Activated T-helper 17 cell treated with anti-CD3 and anti-CD28 coated beads, Interleukin-2, amount 50 U/mL, for 72 hours (primary cell): ENCODE results near the gene FBRSL1. TPM values are rescaled to one million over a fixed set of nuclear protein-coding genes. Genes with fewer than 3 reads are reported as not detected.
A peak's percentile ranks its signal among the peaks of the same experiment; 100 is the strongest.

Experiments
- ATAC-seq: fragments of 150-1000 bp; cut with Tn5 transposase; replicated peaks from 2 replicates; pipeline ENCODE4 v1.10.0; 2021; ENCODE audit warnings: mild to moderate bottlenecking, moderate library complexity
- H3K27ac Mint-ChIP-seq: one replicate; pipeline ENCODE4 v1.8.0; 2022; ENCODE audit warnings: mixed read lengths
- H3K27me3 Mint-ChIP-seq: one replicate; pipeline ENCODE4 v1.8.0; 2022; ENCODE audit warnings: mixed read lengths
- H3K36me3 Mint-ChIP-seq: one replicate; pipeline ENCODE4 v1.8.0; 2022; ENCODE audit warnings: low read depth, mild to moderate bottlenecking, mixed read lengths
- H3K4me1 Mint-ChIP-seq: one replicate; pipeline ENCODE4 v1.8.0; 2022; ENCODE audit warnings: mixed read lengths
- H3K4me3 Mint-ChIP-seq: one replicate; pipeline ENCODE4 v1.8.0; 2022; ENCODE audit warnings: mild to moderate bottlenecking, mixed read lengths
- H3K9me3 Mint-ChIP-seq: one replicate; pipeline ENCODE4 v1.8.0; 2022; ENCODE audit warnings: mixed read lengths
- total RNA-seq, 2 donors: library from RNA; stranded (reverse); gene quantifications; one replicate each; pipeline ENCODE4 v1.2.3, GENCODE V29; 2022

Gene FBRSL1
- total RNA-seq, 2 donors from 2014 or later: 34.7 to 38.7 TPM

DNA sequence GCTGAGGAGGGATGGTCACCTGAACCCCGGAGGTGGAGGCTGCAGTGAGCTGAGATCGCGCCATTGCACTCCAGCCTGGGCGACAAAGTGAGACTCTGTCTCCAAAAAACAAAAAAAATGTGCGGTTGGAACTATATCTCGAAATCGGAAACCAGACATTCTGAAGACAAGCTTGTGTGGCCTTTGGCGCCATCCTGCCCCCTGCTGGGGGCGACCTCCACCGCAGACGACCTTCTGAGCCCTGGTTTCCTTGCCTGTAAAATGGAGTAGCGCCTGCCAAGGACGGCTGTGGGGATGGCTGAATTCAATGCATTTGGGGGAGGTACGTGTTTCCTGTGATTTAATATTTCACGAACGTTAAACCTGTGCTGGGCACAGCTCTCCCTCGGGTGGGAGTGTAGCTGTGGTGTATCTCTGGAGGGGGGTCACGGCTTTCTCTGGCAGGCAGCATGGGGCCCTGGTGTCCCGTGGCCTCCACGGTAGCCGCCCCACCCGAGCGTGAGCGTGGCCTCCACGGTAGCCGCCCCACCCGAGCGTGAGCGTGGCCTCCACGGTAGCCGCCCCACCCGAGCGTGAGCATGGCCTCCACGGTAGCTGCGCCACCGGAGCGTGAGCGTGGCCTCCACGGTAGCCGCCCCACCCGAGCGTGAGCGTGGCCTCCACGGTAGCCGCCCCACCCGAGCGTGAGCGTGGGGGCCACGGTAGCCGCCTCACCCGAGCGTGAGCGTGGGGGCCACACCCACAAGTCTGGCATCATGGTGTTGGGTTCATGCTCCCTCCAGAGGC, 65.1 kb downstream of the FBRSL1 start:
- Mint-ChIP-seq H3K4me3 (no peak overlapping the region), H3K27me3 (no peaks in the 10 kb centered on the region), H3K27ac (no peak overlapping the region), H3K36me3 (no peaks in the 10 kb centered on the region), H3K9me3 (no peaks in the 10 kb centered on the region), H3K4me1 (no peaks in the 10 kb centered on the region)
- no peak for ATAC-seq

DNA sequence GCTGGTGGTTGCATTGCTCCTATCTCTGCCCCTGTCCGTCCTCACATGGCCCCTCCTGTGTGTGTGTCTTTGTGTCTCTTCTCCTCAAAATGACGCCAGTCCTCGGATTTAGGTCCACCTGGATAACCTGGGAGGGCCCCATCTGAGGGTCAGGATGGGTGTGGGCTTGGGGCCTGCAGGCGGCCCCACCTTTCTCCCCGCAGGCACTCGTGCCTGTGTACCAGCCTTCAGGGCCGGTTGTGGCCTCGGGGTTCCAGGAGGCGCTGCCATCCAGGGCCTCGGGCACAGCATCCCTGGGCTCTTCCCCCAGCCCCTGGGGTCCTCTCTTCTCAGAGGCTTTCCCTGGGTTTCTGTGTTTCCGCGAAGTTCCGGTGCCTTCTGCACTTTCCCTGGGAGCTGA, 65.7 kb downstream of the FBRSL1 start:
- no peaks in the 10 kb centered on the region for H3K9me3 Mint-ChIP-seq
- no peak for ATAC-seq
- no peaks in the 10 kb centered on the region for H3K36me3 Mint-ChIP-seq
- H3K4me3 Mint-ChIP-seq: no peak overlapping the region
- no peaks in the 10 kb centered on the region for H3K4me1 Mint-ChIP-seq
- no peak overlapping the region for H3K27ac Mint-ChIP-seq
- H3K27me3 Mint-ChIP-seq: no peaks in the 10 kb centered on the region

DNA sequence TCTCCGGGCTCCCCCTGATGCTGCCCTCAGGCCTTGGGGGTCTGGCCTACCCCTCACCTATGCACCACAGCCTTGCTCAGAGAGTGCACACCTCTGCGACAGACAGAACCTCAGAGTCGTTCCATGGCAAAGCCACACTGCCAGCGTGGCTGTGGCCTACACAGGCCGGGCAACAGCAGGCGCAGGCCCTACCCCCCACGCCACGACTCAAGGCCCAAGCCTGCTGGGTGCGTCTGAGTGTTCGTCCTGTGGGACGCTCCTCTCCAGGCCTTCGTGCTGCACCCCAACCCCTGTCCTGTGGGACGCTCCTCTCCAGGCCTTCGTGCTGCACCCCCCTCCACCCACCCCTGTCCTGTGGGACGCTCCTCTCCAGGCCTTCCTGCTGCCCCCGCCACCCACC, 66.3 kb downstream of the FBRSL1 start:
- H3K27me3 Mint-ChIP-seq: no peaks in the 10 kb centered on the region
- no peak overlapping the region for H3K4me3 Mint-ChIP-seq
- H3K36me3 Mint-ChIP-seq: no peaks in the 10 kb centered on the region
- H3K27ac Mint-ChIP-seq: no peak overlapping the region
- H3K4me1 Mint-ChIP-seq: no peaks in the 10 kb centered on the region
- H3K9me3 Mint-ChIP-seq: no peaks in the 10 kb centered on the region
- no peak for ATAC-seq

DNA sequence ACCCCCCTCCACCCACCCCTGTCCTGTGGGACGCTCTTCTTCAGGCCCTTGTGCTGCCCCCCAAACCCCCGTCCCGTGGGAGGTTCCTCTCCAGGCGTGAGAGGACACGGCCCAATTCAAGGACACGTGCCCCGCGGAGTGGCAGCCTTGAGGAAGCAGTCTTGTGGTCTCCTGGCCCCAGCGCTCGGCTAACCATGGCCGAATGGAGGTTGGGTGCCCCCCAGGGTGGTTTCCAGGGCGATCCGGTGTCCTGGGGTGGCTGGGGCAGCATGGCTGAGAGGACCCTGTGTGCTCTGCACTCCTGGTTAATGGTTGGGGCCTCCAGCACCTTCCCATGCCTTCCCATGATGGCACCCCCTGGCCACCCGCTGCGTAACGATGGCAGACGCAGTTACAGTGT, 66.8 kb downstream of the FBRSL1 start:
- Mint-ChIP-seq H3K4me1 (no peaks in the 10 kb centered on the region), H3K9me3 (no peaks in the 10 kb centered on the region), H3K4me3 (no peak overlapping the region), H3K27ac (no peak overlapping the region), H3K27me3 (no peaks in the 10 kb centered on the region), H3K36me3 (no peaks in the 10 kb centered on the region)
- no peak for ATAC-seq

DNA sequence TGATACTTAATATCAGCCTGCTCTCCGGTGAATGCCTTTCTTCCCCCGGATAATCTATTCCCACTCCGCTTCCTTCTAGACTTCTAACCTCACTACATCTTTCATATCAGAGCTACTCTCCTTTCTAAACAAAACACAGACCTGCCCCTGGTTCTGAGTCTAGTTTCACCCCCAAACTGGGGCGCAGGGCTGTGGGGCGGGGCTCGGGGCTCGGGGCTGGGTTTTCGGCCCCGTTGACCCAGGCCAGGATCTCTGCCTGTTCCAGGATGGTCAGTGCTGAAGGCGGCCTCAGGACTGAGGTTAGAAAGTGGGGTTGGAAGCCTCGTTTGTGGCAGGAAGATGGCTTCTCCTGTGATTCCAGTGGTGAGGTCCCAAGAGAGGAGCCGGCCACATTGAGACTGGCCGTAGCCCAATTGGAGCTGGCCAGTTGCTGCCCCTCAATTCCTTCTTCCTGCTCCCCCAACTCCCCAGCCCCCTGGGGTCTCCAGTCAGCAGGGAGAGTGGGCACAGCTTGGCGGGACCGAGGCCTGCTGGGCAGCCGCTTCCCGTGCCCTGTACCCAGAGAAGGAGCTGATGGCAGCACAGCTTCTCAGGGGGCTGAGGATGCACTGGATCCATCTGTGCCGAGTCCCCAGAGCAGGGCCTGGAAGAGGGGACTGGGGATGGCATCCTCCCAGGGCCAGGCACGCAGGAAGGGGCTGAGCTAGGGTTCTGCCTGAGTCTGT, 67.5 kb downstream of the FBRSL1 start:
- no peaks in the 10 kb centered on the region for H3K36me3 Mint-ChIP-seq
- H3K9me3 Mint-ChIP-seq: no peaks in the 10 kb centered on the region
- no peak overlapping the region for H3K27ac Mint-ChIP-seq
- no peak overlapping the region for H3K4me3 Mint-ChIP-seq
- H3K4me1 Mint-ChIP-seq: no peaks in the 10 kb centered on the region
- no peak for ATAC-seq
- H3K27me3 Mint-ChIP-seq: no peaks in the 10 kb centered on the region

DNA sequence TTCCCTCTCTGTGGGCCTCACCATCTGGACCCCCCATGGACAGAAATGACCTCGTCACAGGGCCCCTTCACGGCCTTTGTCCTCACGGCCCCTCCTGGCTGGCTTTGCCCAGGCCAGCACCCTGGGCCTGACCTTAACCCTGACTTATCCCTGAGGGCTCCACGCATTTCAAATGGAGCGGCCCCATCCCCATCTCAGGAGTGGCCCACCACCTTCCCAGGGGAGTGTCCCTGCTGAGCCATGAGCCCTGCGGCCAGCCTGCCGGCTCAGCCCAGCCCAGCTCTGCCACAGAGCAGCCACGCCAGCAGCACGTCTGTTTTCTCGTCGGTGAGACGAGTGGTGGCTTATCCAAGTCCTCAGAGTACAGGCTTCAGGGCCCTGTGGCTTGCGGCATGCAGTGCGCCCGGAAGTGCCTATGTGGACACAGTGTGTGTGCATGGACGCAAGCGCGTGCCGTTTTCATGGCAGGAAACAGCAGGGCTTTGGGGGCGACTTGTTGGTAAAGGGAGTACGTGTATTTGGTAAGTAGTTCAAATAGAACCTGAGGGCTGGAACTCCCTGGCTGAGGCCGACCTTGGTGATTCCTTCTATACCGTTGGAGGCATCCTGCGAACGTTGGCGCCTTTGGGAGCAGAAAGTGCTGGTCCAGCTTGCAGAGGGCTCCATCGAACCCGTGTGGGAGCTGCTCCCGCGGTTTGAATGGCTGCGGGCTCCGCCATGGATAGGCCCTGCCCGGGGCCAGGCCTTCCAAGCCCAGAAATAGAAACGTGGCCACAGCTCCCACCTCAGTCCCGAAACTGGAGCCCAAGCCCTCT, 68.3 kb downstream of the FBRSL1 start:
- H3K27ac Mint-ChIP-seq: no peak overlapping the region
- no peaks in the 10 kb centered on the region for H3K36me3 Mint-ChIP-seq
- no peaks in the 10 kb centered on the region for H3K27me3 Mint-ChIP-seq
- H3K9me3 Mint-ChIP-seq: no peaks in the 10 kb centered on the region
- no peak for ATAC-seq
- H3K4me1 Mint-ChIP-seq: no peaks in the 10 kb centered on the region
- peak overlapping the region; percentile 55 for H3K4me3 Mint-ChIP-seq

DNA sequence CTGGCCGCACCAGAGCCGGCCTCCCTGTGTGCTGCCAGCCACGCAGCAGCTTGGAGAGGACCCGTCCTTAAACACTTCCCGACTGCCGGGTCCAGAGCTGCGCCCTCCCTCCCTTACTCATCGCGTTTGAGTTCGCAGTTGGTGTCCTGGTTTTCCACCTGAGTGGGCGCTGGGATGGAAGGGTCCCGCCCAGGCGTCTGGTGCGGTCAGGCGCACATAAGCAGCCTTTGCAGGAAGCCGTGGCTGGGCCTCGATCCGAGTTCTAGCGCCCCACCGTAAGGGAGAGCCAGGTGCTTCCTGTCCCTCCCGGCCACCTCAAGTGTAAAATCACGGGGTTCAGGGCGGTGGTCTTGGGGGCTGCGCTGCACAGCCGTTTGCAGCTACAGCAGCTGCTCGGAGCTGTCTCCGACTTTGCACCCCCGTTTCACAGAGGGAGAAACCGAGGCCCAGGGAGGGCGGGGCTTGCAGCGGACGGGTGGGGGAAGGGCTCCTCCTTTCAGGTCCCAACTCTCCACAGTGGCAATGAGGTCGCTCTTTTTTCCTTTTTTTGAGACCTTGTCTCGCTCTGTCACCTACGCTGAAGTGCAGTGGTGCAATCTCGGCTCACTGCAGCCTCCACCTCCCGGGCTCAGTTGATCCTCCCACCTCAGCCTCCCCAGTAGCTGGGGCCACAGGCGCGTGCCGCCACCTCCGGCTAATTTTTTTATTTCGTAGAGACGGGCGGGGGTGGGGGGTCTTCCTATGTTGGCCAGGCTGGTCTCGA, 69.1 kb downstream of the FBRSL1 start:
- no peaks in the 10 kb centered on the region for H3K9me3 Mint-ChIP-seq
- no peaks in the 10 kb centered on the region for H3K4me1 Mint-ChIP-seq
- no peak for ATAC-seq
- no peaks in the 10 kb centered on the region for H3K27me3 Mint-ChIP-seq
- no peak overlapping the region for H3K27ac Mint-ChIP-seq
- no peaks in the 10 kb centered on the region for H3K36me3 Mint-ChIP-seq
- peak overlapping the region; percentile 55 for H3K4me3 Mint-ChIP-seq

DNA sequence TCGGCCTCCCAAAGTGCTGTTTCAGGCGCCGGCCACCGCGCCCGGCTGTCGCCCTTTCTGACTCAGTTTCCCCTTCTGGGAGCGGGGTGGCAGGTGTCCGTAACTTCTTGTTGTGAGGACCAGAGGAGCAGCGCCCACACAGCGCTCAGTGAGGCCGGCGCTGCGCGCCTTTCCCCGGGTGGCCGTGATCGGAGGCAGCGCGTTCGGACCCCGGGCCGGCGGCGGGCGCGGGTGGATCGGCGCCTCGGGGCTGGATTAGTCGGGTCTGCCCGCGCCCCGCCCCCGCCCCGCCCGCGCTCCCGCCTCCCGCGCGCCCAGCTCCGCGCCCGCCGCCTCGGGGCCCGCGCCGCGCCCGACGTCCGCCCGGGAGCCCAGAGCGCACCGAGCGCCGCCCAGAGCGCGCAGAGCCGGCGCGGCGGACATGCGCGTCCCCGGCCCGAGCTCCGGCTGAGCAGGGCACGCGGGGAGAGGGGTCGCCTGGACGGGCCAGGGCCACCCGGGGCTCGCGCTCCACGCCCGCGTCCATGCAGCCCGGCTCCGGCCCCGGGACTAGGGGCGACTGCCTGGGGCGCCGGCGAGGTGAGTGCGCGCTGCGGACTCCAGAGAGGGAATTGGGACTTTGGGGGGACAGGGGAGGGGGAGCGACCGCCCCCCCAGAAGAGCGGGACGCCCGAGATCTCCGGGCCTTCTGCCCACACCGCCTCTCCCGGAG, 69.9 kb downstream of the FBRSL1 start:
- ATAC-seq: peak; percentile 57
- H3K9me3 Mint-ChIP-seq: no peaks in the 10 kb centered on the region

DNA sequence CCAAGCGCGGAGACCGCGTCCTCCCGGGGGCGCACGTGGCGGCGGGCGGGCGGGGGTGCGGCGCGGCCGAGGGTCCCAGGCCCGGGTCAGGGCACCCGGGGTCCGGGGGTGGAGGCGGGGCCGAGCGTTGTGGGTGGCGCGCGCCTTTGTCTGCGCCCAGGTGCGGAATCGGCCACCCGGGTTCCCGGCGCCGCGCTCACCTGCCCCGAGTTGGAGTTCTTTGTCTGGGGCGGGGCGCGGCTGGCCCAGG, 70.3 kb downstream of the FBRSL1 start:
- Mint-ChIP-seq H3K9me3 (no peaks in the 10 kb centered on the region), H3K27me3 (no peaks in the 10 kb centered on the region), H3K36me3 (no peaks in the 10 kb centered on the region), H3K4me3 (no peak overlapping the region), H3K4me1 (no peaks in the 10 kb centered on the region), H3K27ac (no peak overlapping the region)
- peak; percentile 46 for ATAC-seq

More for the DNA sequence above, 69.9 kb downstream of the FBRSL1 start:
- H3K27ac Mint-ChIP-seq: no peak overlapping the region
- no peaks in the 10 kb centered on the region for H3K36me3 Mint-ChIP-seq
- no peaks in the 10 kb centered on the region for H3K4me1 Mint-ChIP-seq
- H3K4me3 Mint-ChIP-seq: peak overlapping the region; percentile 55
- H3K27me3 Mint-ChIP-seq: no peaks in the 10 kb centered on the region

DNA sequence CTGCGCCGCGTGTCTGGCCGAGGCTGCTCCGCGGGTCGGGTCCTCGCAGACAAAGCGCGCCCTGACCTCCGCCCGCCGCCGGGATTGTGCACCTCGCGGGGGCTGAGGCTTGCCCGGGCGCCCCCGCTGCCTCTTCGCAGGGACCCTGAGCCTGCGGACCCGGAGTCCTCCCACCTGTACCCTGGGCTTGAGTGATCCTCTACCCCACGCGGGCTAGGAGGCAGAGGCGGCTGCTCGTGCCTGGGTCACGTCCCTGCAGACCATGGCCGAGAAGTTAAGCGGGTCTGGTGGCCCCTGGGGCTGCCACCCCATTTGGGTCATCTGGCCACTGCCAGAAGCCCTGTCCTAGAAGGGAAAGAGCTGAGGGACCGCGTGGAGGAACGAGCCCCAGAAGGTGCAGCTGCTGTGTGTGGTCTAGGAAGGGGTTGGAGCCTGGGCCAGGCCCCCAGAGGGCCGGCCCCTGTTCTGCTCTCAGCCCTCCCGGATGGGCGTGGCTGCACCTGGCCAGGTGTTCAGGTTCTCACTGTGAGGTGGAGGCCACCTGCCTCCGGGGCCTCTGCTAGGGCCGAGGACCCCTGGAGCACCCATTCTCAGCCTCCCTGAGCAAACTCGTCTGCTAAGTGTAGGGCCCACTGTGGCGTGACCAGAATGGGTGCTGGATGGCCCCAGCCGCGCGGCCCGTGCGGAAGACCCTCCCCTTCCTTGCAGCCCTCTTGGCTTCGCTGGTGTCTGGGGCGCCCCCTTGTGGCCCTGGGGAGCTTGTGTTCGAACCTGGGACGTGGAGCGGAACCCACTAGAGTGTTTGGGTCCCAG, 70.9 kb downstream of the FBRSL1 start:
- Mint-ChIP-seq H3K36me3 (no peaks in the 10 kb centered on the region), H3K27ac (no peak overlapping the region), H3K27me3 (no peaks in the 10 kb centered on the region), H3K9me3 (no peaks in the 10 kb centered on the region), H3K4me1 (no peaks in the 10 kb centered on the region), H3K4me3 (peak overlapping the region; percentile 44)
- peak; percentile 59 for ATAC-seq

Other genes with a start within 250 kb of the FBRSL1 start
- gene GALNT9, start 160.6 kb upstream of the FBRSL1 start, total RNA-seq: under 1 TPM in 1 of 2 donors, not detected in 1; 0.34 TPM
- gene LRCOL1, start 120.4 kb downstream of the FBRSL1 start, total RNA-seq: not detected
- gene P2RX2, start 128.6 kb downstream of the FBRSL1 start, total RNA-seq: not detected
- gene POLE, start 197.2 kb downstream of the FBRSL1 start, total RNA-seq: 100 to 1,000 TPM; 125 to 154 TPM
- gene PXMP2, start 197.4 kb downstream of the FBRSL1 start, total RNA-seq: 1 to 10 TPM; 7.1 to 8.1 TPM
- gene PGAM5, start 220.7 kb downstream of the FBRSL1 start, total RNA-seq: 10 to 100 TPM; 38.4 to 94.7 TPM